ENCODE results near the gene PHLDB1. TPM values are rescaled to one million over a fixed set of nuclear protein-coding genes. Genes with fewer than 3 reads are reported as not detected.

PHLDB1 gene
- total RNA-seq, 3 donors from 2014 or later: 79.4 to 116 (median 115) TPM

DNA sequence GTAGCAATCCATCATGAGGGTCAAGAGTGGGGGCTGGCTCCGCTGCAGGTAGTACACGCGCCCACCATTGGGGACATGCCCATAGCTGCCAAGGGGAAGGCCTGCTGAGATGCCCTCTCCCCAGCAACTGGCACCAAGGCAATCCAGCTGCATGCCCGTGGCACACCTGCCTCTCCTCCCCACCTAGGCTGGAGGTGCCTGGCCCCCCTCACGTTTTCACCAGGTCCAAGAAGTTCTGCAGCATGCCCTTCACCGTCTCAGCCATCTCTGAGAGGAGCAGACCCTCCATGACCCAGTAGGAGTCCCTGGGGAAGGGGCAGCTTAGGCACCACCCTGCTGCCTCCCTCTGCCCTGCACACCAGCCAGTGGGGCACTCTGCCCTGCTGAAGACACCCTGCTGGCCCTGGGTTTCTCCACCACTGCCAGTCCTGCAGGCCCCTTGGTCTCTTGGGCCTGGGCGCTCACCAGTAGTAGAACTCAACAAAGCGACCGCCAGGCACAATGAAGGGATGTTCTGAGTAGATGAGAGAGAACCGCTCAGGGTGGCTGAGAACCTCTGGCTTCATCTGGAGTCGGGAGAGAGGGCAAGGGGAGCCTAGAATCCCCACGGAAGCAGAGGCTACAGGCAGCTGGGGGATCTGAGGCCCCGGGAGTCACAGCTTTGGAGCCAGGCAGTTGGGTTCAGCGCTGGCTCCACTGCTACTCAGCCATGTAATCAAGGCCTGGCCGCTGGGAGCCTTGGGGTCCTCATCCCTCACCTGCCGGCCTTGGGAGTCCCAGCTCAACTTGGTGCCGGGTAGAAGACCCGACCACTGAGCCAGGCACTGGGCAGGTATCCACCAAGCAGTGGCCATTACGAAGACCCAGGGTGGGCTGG lies 54.2 kb downstream of the PHLDB1 start:
- TF ChIP-seq, protein P1, sequence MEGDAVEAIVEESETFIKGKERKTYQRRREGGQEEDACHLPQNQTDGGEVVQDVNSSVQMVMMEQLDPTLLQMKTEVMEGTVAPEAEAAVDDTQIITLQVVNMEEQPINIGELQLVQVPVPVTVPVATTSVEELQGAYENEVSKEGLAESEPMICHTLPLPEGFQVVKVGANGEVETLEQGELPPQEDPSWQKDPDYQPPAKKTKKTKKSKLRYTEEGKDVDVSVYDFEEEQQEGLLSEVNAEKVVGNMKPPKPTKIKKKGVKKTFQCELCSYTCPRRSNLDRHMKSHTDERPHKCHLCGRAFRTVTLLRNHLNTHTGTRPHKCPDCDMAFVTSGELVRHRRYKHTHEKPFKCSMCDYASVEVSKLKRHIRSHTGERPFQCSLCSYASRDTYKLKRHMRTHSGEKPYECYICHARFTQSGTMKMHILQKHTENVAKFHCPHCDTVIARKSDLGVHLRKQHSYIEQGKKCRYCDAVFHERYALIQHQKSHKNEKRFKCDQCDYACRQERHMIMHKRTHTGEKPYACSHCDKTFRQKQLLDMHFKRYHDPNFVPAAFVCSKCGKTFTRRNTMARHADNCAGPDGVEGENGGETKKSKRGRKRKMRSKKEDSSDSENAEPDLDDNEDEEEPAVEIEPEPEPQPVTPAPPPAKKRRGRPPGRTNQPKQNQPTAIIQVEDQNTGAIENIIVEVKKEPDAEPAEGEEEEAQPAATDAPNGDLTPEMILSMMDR (IDR thresholded peaks at IDR 0.05): no peak
- Histone ChIP-seq H3K4me1 (ENCODE audit: low read depth) (peaks cover 9% of the 10 kb centered on the region), H3K9me3 (no peaks in the 10 kb centered on the region), H3K36me3 (ENCODE audit: low read depth) (no peaks in the 10 kb centered on the region), H3K4me3 (no peak overlapping the region)
- ATAC-seq: no peak
- DNase-seq: no peak
- intact Hi-C loops (cut with DNase I, micrococcal nuclease): no loop called here

DNA sequence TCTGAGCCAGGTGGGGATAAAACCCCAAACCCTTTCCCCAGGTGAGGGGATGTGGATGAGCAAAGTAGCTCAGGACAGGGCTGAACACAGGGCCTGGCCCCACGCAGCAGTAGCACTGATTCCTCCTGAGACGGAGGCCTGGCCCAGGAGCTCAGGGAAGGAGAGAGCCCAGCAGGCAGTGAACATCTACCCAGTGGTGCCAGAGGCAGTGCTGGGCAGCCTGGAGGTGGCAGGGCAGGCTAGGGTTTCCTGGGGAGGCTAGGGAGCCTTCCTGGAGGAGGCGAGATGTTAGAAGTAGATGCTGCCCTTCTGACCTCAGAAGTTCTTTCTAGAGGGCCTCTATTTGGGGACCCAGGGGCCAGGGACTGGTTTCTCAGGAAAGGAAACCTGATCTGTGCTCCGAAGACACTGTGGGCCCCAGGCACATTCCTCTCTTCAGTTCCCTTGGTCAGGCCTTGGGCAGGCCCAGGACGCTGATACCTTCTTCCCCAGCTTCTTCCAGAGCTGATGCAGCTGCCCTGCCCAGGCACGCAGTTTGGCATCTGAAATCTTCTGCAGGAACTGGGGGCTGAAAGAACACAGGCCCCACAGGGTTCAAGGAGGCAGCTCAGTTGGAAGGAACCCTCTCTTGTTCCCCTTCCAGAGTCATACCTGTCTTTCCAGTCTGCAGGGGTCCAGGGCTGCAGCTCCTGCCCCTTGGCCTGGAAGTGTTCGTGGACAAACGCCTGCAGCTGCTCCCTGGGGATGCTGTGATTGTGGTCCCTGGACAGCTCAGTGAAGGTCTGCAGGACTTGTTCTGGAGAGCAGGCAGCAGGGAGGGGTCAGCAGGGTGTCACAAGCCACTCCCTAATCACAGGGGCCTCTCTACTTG lies 55.2 kb downstream of the PHLDB1 start:
- Histone ChIP-seq H3K4me1 (ENCODE audit: low read depth) (peaks cover 9% of the 10 kb centered on the region), H3K9me3 (no peaks in the 10 kb centered on the region), H3K4me3 (no peak overlapping the region), H3K36me3 (ENCODE audit: low read depth) (no peaks in the 10 kb centered on the region)
- DNase-seq (no peak), ATAC-seq (no peak)
- intact Hi-C loops (cut with DNase I, micrococcal nuclease): no loop called here
- TF ChIP-seq, protein P1 (IDR thresholded peaks at IDR 0.05): no peak

DNA sequence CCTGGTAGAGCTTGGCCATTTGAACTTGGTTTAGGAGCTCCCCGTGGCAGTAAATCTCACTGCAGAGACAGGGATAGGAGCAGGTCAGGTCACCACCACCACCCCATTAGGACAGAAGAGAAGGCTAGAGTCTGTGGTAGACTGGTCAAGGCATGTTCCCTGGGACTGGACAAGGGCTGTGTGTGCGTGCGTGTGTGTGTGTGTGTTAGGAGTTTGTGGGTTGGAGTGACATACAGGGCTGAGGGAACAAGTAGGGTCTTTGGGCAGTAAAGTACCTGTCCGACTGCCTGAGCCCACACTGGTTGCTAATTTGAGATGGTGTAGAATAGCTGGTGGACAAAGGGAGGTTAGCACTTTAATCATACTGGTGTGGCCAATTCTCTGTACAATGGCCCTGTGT lies 56.0 kb downstream of the PHLDB1 start:
- peaks cover 9% of the 10 kb centered on the region for H3K4me1 ChIP-seq (ENCODE audit: low read depth)
- no peaks in the 10 kb centered on the region for H3K9me3 ChIP-seq
- DNase-seq (no peak), ATAC-seq (no peak)
- TF ChIP-seq, protein P1 (IDR thresholded peaks at IDR 0.05): no peak
- H3K36me3 ChIP-seq (ENCODE audit: low read depth): no peaks in the 10 kb centered on the region
- no peak overlapping the region for H3K4me3 ChIP-seq
- intact Hi-C loops (cut with DNase I, micrococcal nuclease): no loop called here

DNA sequence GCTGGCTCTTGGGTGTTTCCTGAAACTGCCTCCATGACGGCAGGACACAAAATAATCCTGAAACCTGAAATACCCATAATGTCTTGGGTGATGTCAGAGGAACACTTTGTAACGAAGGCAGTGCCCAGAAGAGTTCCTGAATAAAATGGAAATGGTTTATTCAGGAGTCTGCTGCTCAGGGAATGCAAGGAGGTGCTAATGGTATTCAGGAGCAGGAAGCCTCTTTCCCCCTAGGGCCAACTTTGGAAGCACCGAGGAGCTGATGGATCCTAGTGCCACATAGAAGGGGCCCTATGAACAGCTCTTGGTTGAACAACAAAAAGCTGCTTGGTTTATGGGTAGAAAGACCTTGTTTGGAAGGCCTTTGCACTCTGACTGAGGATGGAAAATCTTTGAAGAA lies 56.5 kb downstream of the PHLDB1 start:
- no peaks in the 10 kb centered on the region for H3K36me3 ChIP-seq (ENCODE audit: low read depth)
- intact Hi-C loops (cut with DNase I, micrococcal nuclease): no loop called here
- no peak for ATAC-seq
- TF ChIP-seq, protein P1 (IDR thresholded peaks at IDR 0.05): no peak
- no peak overlapping the region for H3K4me3 ChIP-seq
- H3K9me3 ChIP-seq: no peaks in the 10 kb centered on the region
- no peak for DNase-seq
- peaks cover 9% of the 10 kb centered on the region for H3K4me1 ChIP-seq (ENCODE audit: low read depth)

DNA sequence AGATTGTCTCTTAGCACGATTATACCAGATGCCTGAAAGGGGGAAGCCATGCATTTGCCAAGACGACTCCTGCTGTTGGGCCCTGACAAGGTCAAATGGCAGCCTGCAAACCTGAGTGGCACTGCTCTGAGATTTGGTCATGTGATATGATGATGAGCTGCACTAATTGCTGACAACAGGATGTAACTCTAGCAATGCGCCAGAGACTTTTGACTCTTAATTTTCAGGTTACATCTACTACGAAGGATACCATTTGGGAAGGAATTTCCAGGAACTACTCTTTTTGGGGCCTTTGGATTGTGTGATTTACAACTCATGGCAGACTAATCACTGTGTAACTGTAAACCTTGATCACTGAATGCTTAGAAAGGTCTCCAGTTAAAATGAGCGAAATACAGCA lies 59.0 kb downstream of the PHLDB1 start:
- intact Hi-C loops (cut with DNase I, micrococcal nuclease): no loop called here
- DNase-seq (no peak), ATAC-seq (no peak)
- TF ChIP-seq, protein P1 (IDR thresholded peaks at IDR 0.05): no peak
- no peaks in the 10 kb centered on the region for H3K36me3 ChIP-seq (ENCODE audit: low read depth)
- H3K4me3 ChIP-seq: no peak overlapping the region
- H3K4me1 ChIP-seq (ENCODE audit: low read depth): no peaks in the 10 kb centered on the region
- no peaks in the 10 kb centered on the region for H3K9me3 ChIP-seq

Data from mucosa of descending colon (tissue), 3 donors.